GM11168 (cell line): Measurements from ENCODE around the gene ART1.
"Not testable (repeated sequence)": the region's sequence is repeated elsewhere in the genome, so short reads cannot be mapped to it uniquely, and the experiment has no call there.

ENCODE experiments used
- in situ Hi-C: fragments of 300-500 bp; cut with MboI; formaldehyde crosslinking; loops from one replicate; pipeline ENCODE4 v1.12.0; 2022; ENCODE audit warnings: low sequenced_read_pairs; ENCODE audit not compliant: unreplicated experiment

The ART1 gene

DNA sequence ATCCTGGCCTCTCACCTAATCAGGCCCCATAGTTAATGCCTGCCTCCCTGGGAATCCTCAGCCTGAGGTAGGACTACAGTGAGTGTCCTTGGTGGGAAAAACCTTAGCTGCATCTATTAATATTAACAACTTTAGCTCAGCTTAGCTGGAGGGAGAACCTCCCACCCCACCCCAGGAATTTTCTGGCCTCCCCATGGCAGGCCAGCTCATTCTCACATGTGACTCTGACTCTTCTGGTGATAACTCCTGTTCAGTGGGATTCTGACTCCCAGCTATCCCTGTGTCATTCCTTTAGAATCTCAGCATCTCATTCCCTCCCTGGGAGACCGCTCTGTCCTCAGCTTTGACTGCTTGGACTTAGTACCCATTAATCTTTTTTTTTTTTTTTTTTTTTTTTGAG, 17.6 kb upstream of the ART1 start:
- in situ Hi-C loops, result no loop called here

DNA sequence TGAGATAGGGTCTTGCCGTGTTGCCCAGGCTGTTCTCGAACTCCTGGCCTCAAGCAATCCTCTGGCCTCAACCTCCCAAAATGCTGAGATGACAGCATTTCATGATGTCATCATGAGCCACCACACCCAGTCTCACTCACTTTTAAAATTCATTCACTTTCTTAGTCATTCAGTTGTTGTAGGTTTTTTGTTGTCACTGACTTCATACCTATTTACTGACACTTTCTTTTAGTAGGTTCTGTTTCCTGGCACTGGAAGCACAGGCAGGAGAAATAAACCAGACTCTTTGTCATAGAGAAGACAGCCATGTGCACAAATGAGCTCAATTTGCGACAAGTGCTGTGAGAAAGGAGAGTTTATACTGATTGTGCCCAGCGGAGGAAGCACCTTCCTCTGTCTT, 13.6 kb upstream of the ART1 start:
- in situ Hi-C loops, result no loop called here

DNA sequence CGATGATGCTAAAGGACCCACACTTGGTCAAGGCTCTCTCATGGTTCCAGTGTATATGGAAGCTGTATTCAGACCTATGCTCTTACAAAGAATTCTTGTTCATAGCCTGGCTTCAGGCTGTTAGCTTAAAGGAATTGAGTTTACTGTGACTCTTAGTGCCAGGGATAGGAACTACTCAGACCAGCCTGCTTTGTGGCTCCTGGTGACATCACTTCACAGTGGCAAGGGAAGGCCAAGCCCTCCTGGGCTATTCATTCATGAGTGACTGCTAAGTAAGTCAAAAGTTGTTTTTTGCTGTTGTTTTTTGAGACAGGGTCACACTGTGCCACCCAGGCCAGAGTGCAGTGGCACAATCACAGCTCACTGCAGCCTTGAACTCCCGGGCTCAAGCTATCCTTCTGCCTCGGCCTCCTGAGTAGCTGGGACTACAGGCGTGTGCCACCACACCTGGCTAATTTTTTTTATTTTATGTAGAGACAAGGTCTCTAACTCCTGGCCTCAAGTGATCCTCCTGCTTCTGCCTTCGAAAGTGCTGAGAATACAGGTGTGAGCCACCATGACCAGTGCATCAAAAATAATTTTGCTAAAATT, 12.8 kb upstream of the ART1 start:
- in situ Hi-C loops, result no loop called here

DNA sequence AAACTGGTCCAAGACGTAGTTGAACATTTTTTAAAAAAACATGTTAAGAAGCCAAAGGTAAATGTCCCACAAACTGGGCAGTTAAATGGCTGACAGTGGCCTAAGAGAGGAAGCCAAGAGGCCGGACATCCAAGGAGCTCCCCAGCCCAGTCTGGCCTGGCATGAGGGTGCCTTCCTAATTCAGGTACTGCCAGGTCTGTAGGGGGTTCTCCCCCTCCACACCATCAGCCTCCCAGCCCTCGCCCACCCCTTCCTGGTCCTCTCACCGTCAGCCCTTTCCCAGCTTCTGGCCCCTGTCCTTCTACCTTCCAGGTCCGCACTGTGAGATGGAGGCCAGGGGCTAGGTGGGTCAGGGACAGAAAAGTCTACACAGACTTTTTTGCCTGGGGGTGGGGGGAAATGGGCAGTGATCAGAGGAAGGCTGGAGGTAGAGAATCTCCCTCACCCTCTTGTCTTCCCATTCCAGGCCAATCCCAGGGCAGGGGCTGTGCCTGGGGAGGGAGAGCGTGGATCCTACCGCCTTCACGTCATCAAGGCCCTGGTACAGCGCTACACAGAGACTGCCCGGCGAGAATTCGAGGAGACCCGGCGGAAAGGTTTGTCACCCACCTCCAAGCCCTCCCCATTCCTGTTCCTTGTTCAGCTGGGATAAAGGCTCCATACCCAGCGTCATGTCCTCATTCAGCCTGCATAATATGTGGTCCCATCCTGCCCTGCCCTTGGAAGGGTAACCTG, 9.1 kb upstream of the ART1 start:
- in situ Hi-C loops, result no loop called here

DNA sequence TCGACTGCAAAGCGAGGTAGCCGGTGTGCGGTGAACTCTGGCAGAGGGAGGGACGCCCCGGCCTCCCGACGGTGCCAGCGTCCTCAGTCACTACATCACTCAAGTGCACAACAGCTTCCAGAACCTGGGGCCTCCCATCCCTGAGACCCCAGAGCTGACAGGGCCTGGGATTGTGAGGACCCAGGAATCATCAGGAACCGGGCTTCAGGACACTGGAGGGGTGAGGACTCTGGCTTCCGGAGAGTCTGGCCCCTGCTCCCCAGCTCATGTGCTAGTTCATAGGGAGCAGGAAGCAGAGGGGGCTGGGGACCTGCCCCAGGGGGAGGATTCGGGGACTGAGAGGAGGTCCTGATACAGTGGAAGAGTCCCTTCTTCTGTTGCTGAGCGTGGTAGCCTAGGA, 7.7 kb upstream of the ART1 start:
- in situ Hi-C loops, result no loop called here

DNA sequence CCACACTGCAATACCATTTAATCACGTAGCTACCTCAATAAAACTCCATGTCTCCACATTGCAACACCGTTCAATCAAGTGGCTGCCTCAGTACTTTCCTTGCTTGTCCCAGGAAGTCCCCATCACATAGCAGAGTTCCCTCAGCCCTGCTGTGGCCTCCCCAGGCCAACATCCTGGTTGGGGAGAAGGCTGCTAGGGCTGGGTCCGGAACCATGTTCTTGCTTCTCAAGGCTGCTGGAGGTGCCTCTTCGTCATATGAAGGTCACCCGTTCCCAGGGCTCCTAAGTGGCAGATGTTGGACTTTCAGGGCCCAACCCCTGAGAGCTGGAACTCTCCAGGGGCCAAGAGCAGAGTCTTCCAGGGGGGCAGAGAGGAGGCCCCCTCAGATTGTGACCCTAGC, 6.4 kb upstream of the ART1 start:
- in situ Hi-C loops, result no loop called here

DNA sequence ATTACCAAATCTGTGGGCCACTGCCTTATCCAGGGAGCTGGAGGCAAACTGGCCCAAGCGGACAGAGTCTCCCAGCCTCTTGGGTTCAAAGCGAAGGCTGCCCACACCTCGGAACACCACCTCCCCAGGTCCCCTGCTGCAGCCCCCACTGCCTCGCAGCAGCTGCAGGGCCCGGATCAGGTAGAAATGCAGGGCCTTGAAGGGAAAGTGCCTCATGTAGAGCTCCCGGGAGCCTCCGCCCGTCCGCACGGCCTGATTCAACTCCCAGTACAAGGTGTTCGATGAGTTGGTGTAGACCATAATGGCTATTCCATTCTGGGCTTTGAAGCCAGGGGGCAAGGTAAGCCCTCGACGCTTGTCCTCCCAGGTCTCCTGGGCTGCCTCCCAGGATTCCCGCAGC, 5.1 kb upstream of the ART1 start:
- in situ Hi-C loops, result no loop called here

DNA sequence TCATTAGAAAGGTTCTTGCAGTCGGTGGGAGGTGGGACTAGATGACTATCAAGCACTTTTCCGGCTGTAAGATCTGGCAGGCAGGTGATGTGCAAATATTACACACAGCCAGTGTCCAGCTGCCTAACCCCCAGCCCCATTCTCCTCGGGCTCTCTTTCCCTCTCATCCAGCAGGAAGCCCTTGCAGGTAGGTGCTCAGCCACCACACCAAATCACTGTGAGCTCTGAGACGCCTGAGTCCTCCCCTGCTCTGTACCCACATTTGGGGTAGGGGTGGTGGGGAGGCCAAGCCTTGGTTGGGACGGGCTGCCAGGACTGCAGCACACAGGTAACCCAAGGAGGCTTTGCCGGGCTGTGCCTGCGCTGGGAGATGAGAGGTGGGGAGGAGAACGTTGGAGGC, 3.7 kb upstream of the ART1 start:
- in situ Hi-C loops, result no loop called here

DNA sequence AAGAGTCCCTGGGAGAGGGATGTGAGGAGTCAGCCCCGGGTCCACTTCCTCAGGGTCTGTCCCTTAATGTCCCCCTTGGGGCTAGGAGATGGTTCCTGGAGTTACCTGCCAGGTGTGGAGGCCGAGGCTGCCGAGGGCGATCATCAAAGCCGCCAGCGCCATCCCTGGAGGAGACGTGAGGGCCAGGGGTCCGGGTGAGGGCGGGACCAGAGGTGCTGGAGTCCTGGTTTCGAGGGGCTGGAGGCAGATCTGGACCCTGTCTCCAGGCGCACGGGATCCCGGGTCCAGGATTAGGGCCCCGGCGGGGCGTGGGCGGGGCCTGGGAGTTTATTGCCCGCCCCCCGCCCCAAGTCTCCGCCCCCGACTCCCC, 3.2 kb upstream of the ART1 start, which contains the start of gene ART5:
TSS of gene ART5 (minus strand) at position 292 of the 370 bp plus-strand sequence. CDS start at position 162, 130 bp downstream.
- in situ Hi-C loops, result no loop called here

DNA sequence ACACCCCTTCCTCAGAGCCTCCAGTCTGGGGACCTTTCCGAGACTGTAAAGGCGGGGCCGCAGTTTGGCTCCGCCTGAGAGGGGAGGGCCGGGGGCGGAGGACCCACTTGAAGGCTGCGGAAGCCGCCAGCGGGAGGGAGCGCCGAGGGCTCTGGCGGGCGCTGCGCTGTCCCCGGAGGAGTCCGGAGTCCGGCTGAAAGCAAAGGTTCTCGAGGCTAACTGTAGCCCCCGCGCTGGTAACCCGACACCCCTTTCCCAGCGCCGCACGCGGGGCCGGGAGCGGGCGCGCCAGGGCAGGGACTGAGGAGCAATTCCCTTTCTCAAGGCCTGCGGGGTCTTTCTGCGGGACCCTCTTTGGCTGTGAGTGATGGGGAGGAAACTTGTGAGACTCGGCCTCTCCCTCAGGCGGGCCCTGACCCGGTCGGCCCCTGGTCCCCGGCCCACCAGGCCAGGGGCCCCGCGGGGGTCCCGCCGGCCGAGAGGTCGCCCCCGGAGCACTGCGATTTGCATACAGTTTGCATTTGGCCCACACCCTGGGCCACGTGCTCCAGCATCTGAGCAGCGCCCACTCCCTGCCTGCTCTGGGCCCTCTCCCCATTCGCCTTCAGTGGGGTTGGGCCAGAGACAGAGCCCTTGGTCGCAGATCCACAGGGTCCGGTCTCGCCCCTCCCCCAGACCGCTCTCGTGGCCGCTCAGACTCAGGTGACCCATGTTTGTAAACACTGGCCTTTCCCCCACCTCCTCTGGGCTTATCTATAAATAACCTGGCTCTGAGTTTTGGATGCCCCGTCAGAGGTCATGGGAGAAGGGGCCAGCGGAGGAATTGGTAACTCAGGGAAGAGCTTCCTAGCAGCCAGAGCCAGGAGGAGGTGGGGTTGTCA, 2.6 kb upstream of the ART1 start:
- in situ Hi-C loops, result no loop called here

DNA sequence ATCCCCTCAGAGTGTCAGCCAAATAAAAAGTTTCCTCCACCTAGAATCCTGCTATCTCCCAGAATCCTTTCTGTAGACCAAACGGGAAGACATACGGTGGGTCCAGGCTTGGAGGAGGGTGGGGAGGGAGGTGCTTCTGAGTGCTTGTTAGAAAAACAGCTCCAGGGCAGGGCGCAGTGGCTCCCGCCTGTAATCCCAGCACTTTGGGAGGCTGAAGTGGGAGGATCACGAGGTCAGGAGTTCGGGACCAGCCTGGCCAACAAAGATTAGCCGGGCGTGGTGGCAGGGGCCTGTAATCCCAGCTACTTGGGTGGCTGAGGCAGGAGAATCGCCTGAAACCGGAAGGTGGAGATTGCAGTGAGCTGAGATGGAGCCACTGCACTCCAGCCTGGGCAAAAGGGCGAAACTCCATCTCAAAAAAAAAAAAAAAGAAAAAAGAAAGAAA, 1.8 kb upstream of the ART1 start:
- in situ Hi-C loops, result not testable (repeated sequence)

DNA sequence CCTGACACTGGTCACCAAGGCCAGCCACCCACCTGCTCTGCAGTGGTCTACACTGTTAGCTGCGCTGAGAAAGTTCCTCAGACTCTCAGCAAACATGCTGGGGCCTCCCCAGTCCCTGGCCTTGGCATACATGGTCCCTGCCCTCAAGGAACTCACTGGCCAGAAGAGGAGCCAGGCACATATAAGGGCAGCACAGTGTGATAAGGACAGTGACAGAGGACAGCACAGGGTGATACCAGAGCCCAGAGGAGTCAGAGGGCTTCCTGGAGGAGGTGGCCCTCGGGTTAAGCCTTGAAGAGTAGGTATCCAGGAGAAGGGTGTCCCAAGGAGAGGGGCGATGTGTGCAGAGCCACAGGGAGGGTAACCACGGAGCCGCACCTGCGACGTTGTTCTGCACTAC, 624 bp downstream of the ART1 start:
- in situ Hi-C loops, result no loop called here

DNA sequence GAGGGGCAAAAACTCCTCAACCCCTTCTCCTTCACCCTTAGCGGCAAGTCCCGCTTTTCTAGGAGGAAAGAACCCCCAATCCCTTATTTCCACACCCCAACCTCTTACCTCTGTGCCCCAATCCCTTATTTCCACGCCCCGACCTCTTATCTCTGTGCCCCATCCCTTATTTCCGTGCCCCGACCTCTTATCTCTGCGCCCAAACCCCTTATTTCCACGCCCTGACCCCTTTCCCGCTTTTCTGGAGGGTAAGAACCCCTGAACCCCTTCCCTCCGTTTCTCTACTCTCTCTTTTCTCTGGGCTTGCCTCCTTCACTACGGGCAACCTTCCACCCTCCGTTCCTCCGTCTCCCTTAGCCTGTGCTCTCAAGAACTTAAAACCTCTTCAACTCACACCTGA, 3.9 kb downstream of the ART1 start:
- in situ Hi-C loops, result not testable (repeated sequence)

DNA sequence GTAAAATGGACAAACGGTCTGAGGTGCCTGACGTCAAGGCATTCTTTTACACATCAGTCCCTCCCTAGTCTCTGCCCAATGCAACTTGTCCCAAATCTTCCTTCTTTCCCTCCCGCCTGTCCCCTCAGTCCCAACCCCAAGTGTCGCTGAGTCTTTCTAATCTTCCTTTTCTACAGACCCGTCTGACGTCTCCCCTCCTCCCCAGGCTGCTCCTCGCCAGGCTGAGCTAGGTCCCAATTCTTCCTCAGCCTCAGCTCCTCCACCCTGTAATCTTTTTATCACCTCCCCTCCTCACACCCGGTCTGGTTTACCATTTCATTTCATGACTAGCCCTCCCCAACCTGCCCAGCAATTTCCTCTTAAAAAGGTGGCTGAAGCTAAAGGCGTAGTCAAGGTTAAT, 4.4 kb downstream of the ART1 start:
- in situ Hi-C loops, result not testable (repeated sequence)

DNA sequence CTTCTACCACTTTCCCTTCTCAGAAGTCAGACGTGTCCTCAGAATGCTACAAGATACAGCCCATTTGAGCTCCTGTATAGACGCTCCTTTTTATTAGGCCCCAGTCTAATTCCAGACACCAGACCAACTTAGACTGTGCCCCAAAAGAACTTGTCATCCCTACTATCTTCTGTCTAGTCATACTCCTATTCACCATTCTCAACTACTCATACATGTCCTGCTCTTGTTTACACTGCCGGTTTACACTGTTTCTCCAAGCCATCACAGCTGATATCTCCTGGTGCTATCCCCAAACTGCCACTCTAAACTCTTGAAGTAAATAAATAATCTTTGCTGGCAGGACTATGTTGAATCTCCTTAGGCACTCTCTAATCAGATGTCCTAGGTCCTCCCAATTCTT, 7.6 kb downstream of the ART1 start:
- in situ Hi-C loops, result not testable (repeated sequence)

DNA sequence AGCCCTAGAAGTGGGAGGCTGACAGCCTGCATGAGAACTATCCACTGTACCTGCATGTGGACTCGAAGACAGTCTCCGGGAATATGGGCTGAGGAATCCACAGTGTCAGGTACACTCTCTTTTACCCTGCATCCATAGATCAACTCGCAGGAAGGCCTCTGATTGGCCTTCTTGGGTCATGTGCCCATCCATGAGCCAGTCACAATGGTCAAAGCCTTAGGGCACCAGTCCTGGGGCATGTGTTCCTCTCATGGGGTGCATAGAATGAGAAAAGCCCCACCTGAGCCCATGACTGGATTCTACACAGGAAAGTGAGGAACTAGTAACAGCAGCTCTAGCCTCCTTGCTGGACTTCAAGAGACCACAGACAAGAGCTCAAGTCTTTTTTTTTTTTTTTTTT, 10.6 kb downstream of the ART1 start:
- in situ Hi-C loops, result no loop called here

DNA sequence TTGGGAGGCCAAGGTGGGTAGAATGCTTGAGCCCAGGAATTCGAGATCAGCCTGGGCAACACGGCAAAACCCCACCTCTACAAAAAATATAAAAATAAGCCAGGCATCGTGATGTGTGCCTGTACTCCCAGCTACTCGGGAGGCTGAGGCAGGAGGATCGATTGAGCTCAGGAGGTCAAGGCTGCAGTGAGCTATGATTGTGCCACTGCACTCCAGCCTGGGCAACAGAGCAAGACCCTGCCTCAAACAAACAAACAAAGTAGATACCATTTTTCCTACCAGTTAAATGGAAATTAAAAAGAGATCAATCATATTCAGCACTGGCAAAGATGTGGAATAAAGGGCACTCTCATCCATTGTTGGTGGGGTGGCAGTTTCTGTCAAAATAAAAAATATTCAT, 12.4 kb downstream of the ART1 start:
- in situ Hi-C loops, result not testable (repeated sequence)

DNA sequence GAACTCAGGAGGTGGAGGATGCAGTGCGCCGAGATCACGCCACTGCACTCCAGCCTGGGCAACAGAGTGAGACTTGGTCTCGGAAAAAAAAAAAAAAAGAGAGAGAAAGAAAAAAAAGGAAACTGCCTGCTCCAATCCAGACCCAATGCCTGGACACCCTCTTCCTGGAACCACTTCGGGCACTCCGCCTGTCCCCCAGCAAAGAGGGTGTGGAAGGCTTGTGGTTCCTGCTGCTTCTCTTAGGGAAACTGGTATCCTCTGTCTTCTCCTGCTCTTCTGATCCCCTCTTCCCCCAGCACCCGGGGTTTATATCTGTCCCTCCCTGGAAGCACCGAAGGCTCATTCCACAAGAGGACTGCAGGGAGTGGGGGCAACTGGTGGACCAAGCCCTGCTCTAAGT, 13.3 kb downstream of the ART1 start:
- in situ Hi-C loops, result no loop called here

DNA sequence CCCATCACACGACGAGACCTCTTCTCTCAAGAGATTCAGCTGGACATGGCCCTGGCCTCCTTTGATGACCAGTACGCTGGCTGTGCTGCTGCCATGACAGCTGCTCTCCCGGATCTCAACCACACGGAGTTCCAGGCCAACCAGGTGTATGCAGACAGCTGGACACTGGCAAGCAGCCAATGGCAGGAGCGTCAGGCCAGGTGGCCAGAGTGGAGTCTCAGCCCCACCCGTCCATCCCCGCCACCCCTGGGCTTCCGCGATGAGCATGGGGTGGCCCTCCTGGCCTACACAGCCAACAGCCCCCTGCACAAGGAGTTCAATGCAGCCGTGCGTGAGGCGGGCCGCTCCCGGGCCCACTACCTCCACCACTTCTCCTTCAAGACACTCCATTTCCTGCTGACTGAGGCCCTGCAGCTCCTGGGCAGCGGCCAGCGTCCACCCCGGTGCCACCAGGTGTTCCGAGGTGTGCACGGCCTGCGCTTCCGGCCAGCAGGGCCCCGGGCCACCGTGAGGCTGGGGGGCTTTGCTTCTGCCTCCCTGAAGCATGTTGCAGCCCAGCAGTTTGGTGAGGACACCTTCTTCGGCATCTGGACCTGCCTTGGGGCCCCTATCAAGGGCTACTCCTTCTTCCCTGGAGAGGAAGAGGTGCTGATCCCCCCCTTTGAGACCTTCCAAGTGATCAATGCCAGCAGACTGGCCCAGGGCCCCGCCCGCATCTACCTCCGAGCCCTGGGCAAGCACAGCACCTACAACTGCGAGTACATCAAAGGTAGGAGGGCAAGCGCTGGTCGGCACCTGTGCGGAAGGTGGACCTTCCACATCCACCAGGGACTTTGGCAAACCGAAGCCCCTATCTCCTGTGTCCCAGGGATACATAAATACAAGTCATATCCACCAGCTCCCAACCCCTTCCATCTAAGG, 14.9 kb downstream of the ART1 start:
- in situ Hi-C loops, result no loop called here

DNA sequence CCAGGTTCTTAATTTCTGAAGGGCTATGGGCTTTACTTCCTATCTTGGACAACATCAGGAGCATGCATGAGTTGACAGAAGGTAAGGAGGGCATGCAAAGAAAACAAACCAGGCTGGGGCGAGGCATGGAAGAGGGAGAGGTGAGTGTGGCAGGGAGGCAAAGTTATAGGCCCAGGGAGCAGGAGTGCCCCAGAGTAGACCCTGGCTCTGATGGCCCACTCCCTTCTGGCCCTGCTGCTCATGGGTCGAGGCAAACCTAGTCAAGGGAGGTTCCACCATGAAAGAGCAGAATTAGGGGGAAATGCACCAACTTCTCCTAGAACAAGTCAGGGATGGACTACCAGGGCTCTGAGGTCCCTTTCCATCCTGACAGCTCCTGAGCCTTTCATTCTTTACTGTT, 16.0 kb downstream of the ART1 start:
- in situ Hi-C loops, result no loop called here
